Glutamatergic neuron (in vitro differentiated cells): ENCODE measurements around the gene CCNL2. TPM values are rescaled to one million over a fixed set of nuclear protein-coding genes. Genes with fewer than 3 reads are reported as not detected.

ENCODE experiments used
- DNase-seq: peaks from one replicate; pipeline ENCODE4 v3.0.0; 2022
- H3K27ac Mint-ChIP-seq: one replicate; pipeline ENCODE4 v1.8.0; 2020; ENCODE audit warnings: mild to moderate bottlenecking, mixed read lengths, inconsistent platforms; ENCODE audit not compliant: unreplicated experiment
- H3K27me3 Mint-ChIP-seq: one replicate; pipeline ENCODE4 v1.8.0; 2020; ENCODE audit warnings: mild to moderate bottlenecking, moderate library complexity, mixed read lengths, inconsistent platforms; ENCODE audit not compliant: unreplicated experiment
- H3K36me3 Mint-ChIP-seq: one replicate; pipeline ENCODE4 v1.8.0; 2020; ENCODE audit warnings: mild to moderate bottlenecking, mixed read lengths, inconsistent platforms; ENCODE audit not compliant: unreplicated experiment
- H3K4me1 Mint-ChIP-seq: one replicate; pipeline ENCODE4 v1.8.0; 2020; ENCODE audit warnings: mild to moderate bottlenecking, low read depth, mixed read lengths, inconsistent platforms; ENCODE audit not compliant: unreplicated experiment
- H3K4me3 Mint-ChIP-seq: one replicate; pipeline ENCODE4 v1.8.0; 2020; ENCODE audit warnings: mild to moderate bottlenecking, mixed read lengths, inconsistent platforms; ENCODE audit not compliant: unreplicated experiment
- H3K9me3 Mint-ChIP-seq: one replicate; pipeline ENCODE4 v1.8.0; 2020; ENCODE audit warnings: mild to moderate bottlenecking, moderate library complexity, mixed read lengths, inconsistent platforms; ENCODE audit not compliant: unreplicated experiment
- CTCF ChIP-seq: fragments of 200-600 bp; sonication (generic); IDR thresholded peaks from one replicate; pipeline ENCODE4 v1.5.0; 2021; ENCODE audit not compliant: partially characterized antibody, unreplicated experiment
- total RNA-seq: library from RNA; stranded (reverse); fragmentation: NEBNext Ultra II Directional; extraction: Animal tissue kit (Norgen Biotek cat#: 25700); gene quantifications from one replicate; pipeline ENCODE4 v1.2.1, GENCODE V29; 2021; ENCODE audit not compliant: unreplicated experiment

Gene CCNL2
- total RNA-seq, 1 donor from 2014 or later = 394 TPM

- no peak for TF ChIP-seq CTCF
- peak overlapping the region; percentile 80 for H3K27ac Mint-ChIP-seq
- peak overlapping the region; percentile 71 for H3K4me3 Mint-ChIP-seq
- peaks cover 12% of the 10 kb centered on the region for H3K4me1 Mint-ChIP-seq
- no peak for DNase-seq
- peaks cover 9% of the 10 kb centered on the region for H3K9me3 Mint-ChIP-seq
- H3K27me3 Mint-ChIP-seq = peaks cover 7% of the 10 kb centered on the region
- H3K36me3 Mint-ChIP-seq = no peaks in the 10 kb centered on the region
Measured at GRCh38 chr1:1434824-1435105, 35.6 kb upstream of the CCNL2 start.

- H3K4me1 Mint-ChIP-seq = peaks cover 16% of the 10 kb centered on the region
- H3K27me3 Mint-ChIP-seq = peaks cover 9% of the 10 kb centered on the region
- no peak overlapping the region for H3K4me3 Mint-ChIP-seq
Measured at GRCh38 chr1:1434131-1434823, 35.1 kb upstream of the CCNL2 start.

GRCh38 chr1:1433804-1434130, 34.6 kb upstream of the CCNL2 start:
- Mint-ChIP-seq H3K27ac (peak overlapping the region; percentile 72), H3K4me3 (peak overlapping the region; percentile 30), H3K9me3 (peaks cover 9% of the 10 kb centered on the region), H3K27me3 (peaks cover 9% of the 10 kb centered on the region), H3K4me1 (peaks cover 16% of the 10 kb centered on the region), H3K36me3 (no peaks in the 10 kb centered on the region)
- no peak for TF ChIP-seq CTCF
- DNase-seq = peak; percentile 68

More at GRCh38 chr1:1434131-1434823, 35.1 kb upstream of the CCNL2 start:
- H3K36me3 Mint-ChIP-seq = no peaks in the 10 kb centered on the region
- peaks cover 9% of the 10 kb centered on the region for H3K9me3 Mint-ChIP-seq
- TF ChIP-seq CTCF = no peak
- DNase-seq = no peak
- no peak overlapping the region for H3K27ac Mint-ChIP-seq

GRCh38 chr1:1432951-1433803, 34.0 kb upstream of the CCNL2 start:
- H3K36me3 Mint-ChIP-seq = no peaks in the 10 kb centered on the region
- peak overlapping the region; percentile 96 for H3K27ac Mint-ChIP-seq
- H3K4me1 Mint-ChIP-seq = peaks cover 20% of the 10 kb centered on the region
- TF ChIP-seq CTCF = no peak
- H3K4me3 Mint-ChIP-seq = peak overlapping the region; percentile 64
- peaks cover 13% of the 10 kb centered on the region for H3K9me3 Mint-ChIP-seq
- H3K27me3 Mint-ChIP-seq = peaks cover 12% of the 10 kb centered on the region
- peak; percentile 78 for DNase-seq
